T-cell (primary cell): Measurements from ENCODE around the gene BTRC. TPM values are rescaled to one million over a fixed set of nuclear protein-coding genes. Genes with fewer than 3 reads are reported as not detected.

Experiments
- ATAC-seq, 4 experiments: fragments of 200-7000 bp in 3 of 4; fragments of 150-1000 bp in 1 of 4; cut with Tn5 transposase; replicated peaks in 1 of 4; 1 replicate in 3 of 4; 2 replicates in 1 of 4; pipeline ENCODE4 v1.10.0; 2021; ENCODE audit warnings: moderate library complexity in 3 of 4, mild to moderate bottlenecking in 2 of 4, moderate number of reproducible peaks in 1 of 4
- CTCF ChIA-PET, 2 donors: fragments of 300-600 bp; sonication (Branson Sonifier 250); formaldehyde crosslinking; loops; one replicate each; lab custom pipeline; 2022; ENCODE audit warnings: antibody characterized with exemption in 2 of 2; lab: Charles Lee
- POLR2A ChIA-PET, 2 donors: fragments of 300-600 bp; sonication (Branson Sonifier 250); formaldehyde crosslinking; loops; one replicate each; lab custom pipeline; 2022; ENCODE audit warnings: antibody characterized with exemption in 2 of 2; lab: Charles Lee
- DNase-seq, 35 experiments: peaks; one replicate each; pipeline versions ENCODE4 v3.0.0 to v3.0.0-alpha.2; 2013 to 2023
- H3K27ac ChIP-seq: one replicate; pipeline ENCODE4 v1.5.1; 2013; ENCODE audit warnings: low read length
- H3K27me3 ChIP-seq, 2 experiments: replicated peaks in 1 of 2; 1 replicate in 1 of 2; 2 replicates in 1 of 2; pipeline versions ENCODE4 v1.6.1 to v1.7.0; 2013; ENCODE audit warnings: low read length in 1 of 2, mixed read lengths in 1 of 2; ENCODE audit not compliant: control insufficient read depth in 2 of 2, insufficient read depth in 2 of 2; ENCODE audit errors: extremely low read depth in 1 of 2
- H3K36me3 ChIP-seq, 2 donors: 1 replicate in 1 of 2; 2 replicates in 1 of 2; pipeline versions ENCODE4 v1.6.1 to v1.7.0; 2013; ENCODE audit warnings: low read length in 1 of 2; ENCODE audit not compliant: control insufficient read depth in 2 of 2, insufficient read depth in 1 of 2; ENCODE audit errors: extremely low read depth in 1 of 2
- H3K4me1 ChIP-seq, 2 experiments: 1 replicate in 1 of 2; 2 replicates in 1 of 2; pipeline versions ENCODE4 v1.6.1 to v1.7.0; 2013; ENCODE audit warnings: low read length in 2 of 2, mixed read lengths in 1 of 2; ENCODE audit not compliant: insufficient read depth in 2 of 2, control insufficient read depth in 1 of 2; ENCODE audit errors: extremely low read depth in 1 of 2
- H3K4me3 ChIP-seq, 2 donors: 1 replicate in 1 of 2; 2 replicates in 1 of 2; pipeline versions ENCODE4 v1.5.1 to v1.7.0; 2013; ENCODE audit warnings: mild to moderate bottlenecking in 2 of 2, low read length in 1 of 2, moderate library complexity in 1 of 2; ENCODE audit not compliant: control insufficient read depth in 1 of 2; ENCODE audit errors: extremely low read depth in 1 of 2
- H3K9me3 ChIP-seq: 2 replicates; pipeline ENCODE4 v1.7.0; 2013
- H3K27ac Mint-ChIP-seq, 2 donors: one replicate each; pipeline ENCODE4 v1.8.0; 2020 to 2021; ENCODE audit warnings: mild to moderate bottlenecking in 2 of 2, mixed read lengths in 2 of 2
- H3K27me3 Mint-ChIP-seq, 2 donors: one replicate each; pipeline ENCODE4 v1.8.0; 2021 to 2022; ENCODE audit warnings: mixed read lengths in 2 of 2
- H3K36me3 Mint-ChIP-seq: one replicate; pipeline ENCODE4 v1.8.0; 2021; ENCODE audit warnings: mixed read lengths
- H3K4me1 Mint-ChIP-seq, 3 donors: one replicate each; pipeline ENCODE4 v1.8.0; 2020 to 2022; ENCODE audit warnings: mixed read lengths in 3 of 3, mild to moderate bottlenecking in 1 of 3
- H3K4me3 Mint-ChIP-seq, 3 donors: one replicate each; pipeline ENCODE4 v1.8.0; 2020 to 2022; ENCODE audit warnings: mild to moderate bottlenecking in 3 of 3, mixed read lengths in 3 of 3, moderate library complexity in 3 of 3
- H3K9me3 Mint-ChIP-seq, 3 donors: one replicate each; pipeline ENCODE4 v1.8.0; 2020 to 2022; ENCODE audit warnings: mixed read lengths in 3 of 3
- WGBS: methylation state at CpG from one replicate; pipeline ENCODE4 v1.1.5; 2013; ENCODE audit warnings: missing lambda C conversion rate; ENCODE audit not compliant: insufficient coverage; 5-methylcytosine and 5-hydroxymethylcytosine counted together
- total RNA-seq, 35 experiments: library from RNA in 6 of 35; stranded (reverse) in 6 of 35; fragments of 120-200 nt in 1 of 35; gene quantifications; one replicate each; pipeline versions ENCODE4 v1.2.1 to v1.2.4 and lab custom pipeline; 2013 to 2026

BTRC gene
- total RNA-seq, 5 donors from 2014 or later (not counting 1 experiment from before 2014, with no cell fraction given), result 15.7 to 23.2 (median 17.3) TPM

DNA sequence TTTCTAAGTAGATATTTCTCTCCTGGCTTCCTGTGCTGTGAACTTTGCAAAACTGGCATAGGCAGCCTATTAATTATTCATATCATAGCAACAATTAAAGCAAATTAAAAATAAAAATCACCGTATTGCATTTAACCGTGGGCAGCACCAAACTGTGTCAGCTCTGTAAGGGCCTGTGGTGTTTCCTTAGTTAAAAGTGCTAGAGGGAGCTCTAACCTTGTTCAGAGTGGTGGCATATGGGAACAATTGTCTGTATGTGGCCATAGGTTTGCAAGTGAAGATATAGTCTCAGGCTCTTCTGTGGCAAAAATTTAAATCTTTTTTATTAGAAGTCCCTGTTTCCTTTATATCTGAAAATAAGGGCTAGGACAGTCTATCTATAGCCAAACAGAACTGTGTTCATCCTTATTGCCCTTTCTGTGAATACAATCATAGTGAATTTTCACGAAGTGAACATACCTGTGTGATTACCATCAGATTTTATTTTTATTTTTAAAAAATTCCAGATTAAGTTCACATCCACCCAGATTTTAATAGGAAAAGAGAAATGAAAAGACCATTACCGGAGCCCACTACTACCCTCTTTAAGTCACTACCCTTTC, 141.5 kb downstream of the BTRC start:
- H3K4me3 ChIP-seq, result no peak overlapping the region
- ATAC-seq (no peak), DNase-seq (no peak)
- no CpG with 5 or more reads among the region's 4 CpGs for WGBS
- H3K4me1 ChIP-seq, result no peaks in the 10 kb centered on the region
- no peaks in the 10 kb centered on the region for H3K27me3 ChIP-seq
- H3K9me3 ChIP-seq, result no peaks in the 10 kb centered on the region
- CTCF ChIA-PET, result no interaction called here
- Mint-ChIP-seq H3K4me3 (no peak overlapping the region), H3K36me3 (peaks cover 12% of the 10 kb centered on the region), H3K27ac (no peak overlapping the region), H3K27me3 (no peaks in the 10 kb centered on the region), H3K9me3 (no peaks in the 10 kb centered on the region), H3K4me1 (peaks cover 0 to 7% (median 5%) of the 10 kb centered on the region in 3 donors)
- H3K36me3 ChIP-seq, result no peaks in the 10 kb centered on the region
- POLR2A ChIA-PET, result no interaction called here
- no peak overlapping the region for H3K27ac ChIP-seq

DNA sequence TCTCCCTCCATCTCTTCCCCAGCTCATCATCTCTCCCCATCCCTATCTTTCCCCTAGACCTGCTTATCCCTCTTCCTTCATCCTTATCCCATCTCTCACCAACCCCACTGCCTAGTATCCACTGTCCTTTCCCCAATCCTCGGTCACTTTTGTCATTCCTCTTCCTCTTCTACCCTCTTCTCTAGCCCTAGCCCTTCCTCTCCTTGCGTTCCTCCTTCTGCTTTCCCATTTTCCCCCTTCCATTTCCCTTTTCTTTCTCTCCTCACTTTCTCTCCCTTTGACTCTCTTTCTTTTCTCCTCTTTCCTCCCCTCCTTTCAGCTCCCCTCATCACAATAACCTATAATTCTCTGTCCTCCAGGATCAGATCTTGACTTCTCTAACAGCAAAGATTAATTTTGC, 150.5 kb downstream of the BTRC start:
- H3K4me3 Mint-ChIP-seq, result no peak overlapping the region
- Histone ChIP-seq H3K27ac (no peak overlapping the region), H3K27me3 (no peaks in the 10 kb centered on the region), H3K4me3 (no peak overlapping the region), H3K4me1 (no peaks in the 10 kb centered on the region), H3K36me3 (no peaks in the 10 kb centered on the region), H3K9me3 (no peaks in the 10 kb centered on the region)
- CTCF ChIA-PET, result interaction anchor here in 1 of 2 donors (0.6 kb wide), 1 partner anchor 52 kb away, joined by 3 read pairs; no protein-coding TSS in a partner anchor
- no peaks in the 10 kb centered on the region for H3K4me1 Mint-ChIP-seq
- ATAC-seq (no peak), DNase-seq (no peak)
- POLR2A ChIA-PET, result interaction anchor here in 1 of 2 donors (0.6 kb wide), 1 partner anchor 37 kb away, joined by 4 read pairs; no protein-coding TSS in a partner anchor
- no peak overlapping the region for H3K27ac Mint-ChIP-seq
- H3K27me3 Mint-ChIP-seq, result no peaks in the 10 kb centered on the region
- WGBS, result 67% methylated on average over 1 of the region's 2 CpGs
- H3K36me3 Mint-ChIP-seq, result peaks cover 2% of the 10 kb centered on the region
- no peaks in the 10 kb centered on the region for H3K9me3 Mint-ChIP-seq

DNA sequence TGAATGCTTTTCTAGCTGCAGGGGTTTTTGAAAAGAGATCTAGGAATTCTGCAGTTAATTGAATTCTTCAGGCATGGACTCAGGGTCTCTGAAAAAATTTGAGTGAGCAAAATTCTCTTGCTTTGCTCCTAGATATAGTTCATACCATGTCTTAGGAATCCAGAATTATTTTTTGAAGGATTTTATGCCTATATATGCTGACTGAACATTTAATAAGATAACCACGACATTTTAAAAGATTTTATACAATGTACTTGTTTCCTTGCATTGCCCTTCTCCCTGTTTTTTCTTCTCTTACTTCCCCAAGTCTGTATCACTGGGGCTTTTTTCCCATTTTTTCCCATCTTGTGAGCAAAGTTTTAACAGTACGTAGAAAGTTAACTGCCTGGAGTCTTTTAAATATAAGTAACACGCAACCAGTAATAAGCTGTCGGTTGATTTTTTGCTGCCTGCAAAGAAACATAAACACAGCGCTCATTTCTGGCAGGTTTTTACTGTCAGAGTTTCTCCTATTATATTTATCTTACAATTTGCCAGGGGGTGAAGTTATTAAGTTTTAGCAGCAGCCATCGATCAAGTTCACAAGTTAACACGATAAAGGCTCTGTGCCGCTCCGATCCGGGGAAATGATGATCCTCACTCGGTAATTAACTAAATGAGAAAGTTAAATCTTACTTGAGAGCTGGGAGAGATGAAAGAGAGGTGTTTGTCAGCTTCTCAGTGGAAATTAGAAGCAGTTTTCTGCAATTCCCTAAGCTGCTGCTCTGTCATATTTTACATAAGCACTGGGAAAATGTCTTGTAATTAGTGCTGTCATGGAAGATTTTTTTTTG, 153.1 kb downstream of the BTRC start:
- ATAC-seq (no peak), DNase-seq (no peak)
- peaks cover 10% of the 10 kb centered on the region for H3K36me3 Mint-ChIP-seq
- Histone ChIP-seq H3K36me3 (no peaks in the 10 kb centered on the region), H3K9me3 (no peaks in the 10 kb centered on the region), H3K4me1 (no peaks in the 10 kb centered on the region), H3K4me3 (no peak overlapping the region), H3K27me3 (no peaks in the 10 kb centered on the region), H3K27ac (no peak overlapping the region)
- H3K27ac Mint-ChIP-seq, result no peak overlapping the region
- 100% methylated on average over 1 of the region's 11 CpGs for WGBS
- ChIA-PET POLR2A (no interaction called here), CTCF (no interaction called here)
- H3K27me3 Mint-ChIP-seq, result no peaks in the 10 kb centered on the region
- H3K4me3 Mint-ChIP-seq, result no peak overlapping the region
- no peaks in the 10 kb centered on the region for H3K9me3 Mint-ChIP-seq
- H3K4me1 Mint-ChIP-seq, result no peaks in the 10 kb centered on the region

DNA sequence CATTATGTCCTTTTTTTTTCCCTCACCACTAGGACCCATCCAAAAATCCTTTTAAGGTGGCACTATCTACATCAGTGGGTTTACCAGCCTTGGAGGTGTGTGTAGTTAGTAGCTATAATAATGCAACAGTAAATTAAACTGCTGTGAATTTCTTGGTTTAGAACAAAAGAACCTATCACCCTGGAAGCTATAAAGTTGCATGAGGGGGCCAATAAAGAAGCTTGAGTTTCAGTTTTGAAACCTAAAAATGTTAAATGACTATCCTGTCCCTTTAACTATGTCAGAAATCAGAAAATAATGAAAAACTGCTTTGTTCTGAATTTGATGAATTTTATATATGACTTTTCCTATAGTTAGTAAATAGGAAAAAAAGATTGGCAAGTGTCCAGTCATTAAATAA, 153.9 kb downstream of the BTRC start:
- ChIA-PET CTCF (no interaction called here), POLR2A (no interaction called here)
- no peak for ATAC-seq
- Histone ChIP-seq H3K36me3 (no peaks in the 10 kb centered on the region), H3K27me3 (no peaks in the 10 kb centered on the region), H3K9me3 (no peaks in the 10 kb centered on the region), H3K4me3 (no peak overlapping the region), H3K4me1 (no peaks in the 10 kb centered on the region), H3K27ac (no peak overlapping the region)
- Mint-ChIP-seq H3K4me1 (no peaks in the 10 kb centered on the region), H3K27ac (no peak overlapping the region), H3K9me3 (no peaks in the 10 kb centered on the region), H3K4me3 (no peak overlapping the region), H3K27me3 (no peaks in the 10 kb centered on the region), H3K36me3 (peaks cover 14% of the 10 kb centered on the region)
- no peak for DNase-seq

DNA sequence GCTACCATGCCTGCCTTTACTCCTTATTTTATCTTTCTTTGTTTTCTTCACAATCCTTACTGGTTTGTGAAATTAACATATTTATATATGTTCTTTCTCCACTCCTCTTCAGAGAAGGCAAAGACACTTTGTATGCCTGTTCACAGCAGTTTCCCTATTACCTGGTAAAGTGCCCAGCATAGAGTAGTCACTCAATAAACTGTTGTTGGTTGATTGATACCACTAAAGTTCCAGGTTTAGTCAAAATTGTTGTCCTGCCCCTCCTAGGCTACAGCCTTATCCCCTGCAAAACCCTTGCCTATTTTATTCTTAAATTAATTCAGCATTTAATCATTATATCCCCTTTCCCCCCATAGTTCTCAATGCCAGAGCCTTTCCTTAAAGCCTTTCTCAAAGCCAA, 158.0 kb downstream of the BTRC start:
- peaks cover 20% of the 10 kb centered on the region for H3K36me3 Mint-ChIP-seq
- H3K4me3 Mint-ChIP-seq, result no peak overlapping the region
- ChIA-PET CTCF (no interaction called here), POLR2A (interaction anchor here in 1 of 2 donors (0.6 kb wide), 1 partner anchor 263 kb away, joined by 3 read pairs; no protein-coding TSS in a partner anchor)
- ATAC-seq, result no peak
- H3K9me3 ChIP-seq, result no peaks in the 10 kb centered on the region
- H3K27me3 ChIP-seq, result no peaks in the 10 kb centered on the region
- H3K4me3 ChIP-seq, result no peak overlapping the region
- no peaks in the 10 kb centered on the region for H3K9me3 Mint-ChIP-seq
- H3K36me3 ChIP-seq, result no peaks in the 10 kb centered on the region
- no peaks in the 10 kb centered on the region for H3K27me3 Mint-ChIP-seq
- no peaks in the 10 kb centered on the region for H3K4me1 ChIP-seq
- DNase-seq, result no peak
- no peaks in the 10 kb centered on the region for H3K4me1 Mint-ChIP-seq
- no peak overlapping the region for H3K27ac Mint-ChIP-seq
- no peak overlapping the region for H3K27ac ChIP-seq

DNA sequence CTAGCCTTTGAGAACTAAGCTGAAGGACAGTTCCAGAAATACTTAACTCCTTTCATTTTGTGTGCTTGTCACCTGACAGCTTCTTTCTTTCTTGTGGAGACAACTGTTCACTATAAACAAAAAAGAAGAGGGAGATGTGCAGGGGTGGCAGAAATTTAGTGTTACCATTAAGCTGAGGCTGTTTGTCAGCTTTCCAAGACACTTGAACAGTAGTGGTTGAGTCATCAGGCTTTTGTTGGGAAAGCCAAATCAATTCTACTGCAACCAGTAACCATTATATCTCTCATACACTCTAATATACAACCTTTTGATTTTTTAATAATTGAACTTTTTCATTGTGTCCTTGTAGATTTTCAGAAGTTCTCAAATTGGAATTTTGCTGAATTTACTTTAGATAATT, 158.8 kb downstream of the BTRC start:
- Histone ChIP-seq H3K36me3 (no peaks in the 10 kb centered on the region), H3K27ac (no peak overlapping the region), H3K4me3 (no peak overlapping the region), H3K9me3 (no peaks in the 10 kb centered on the region), H3K4me1 (no peaks in the 10 kb centered on the region), H3K27me3 (no peaks in the 10 kb centered on the region)
- DNase-seq (no peak), ATAC-seq (no peak)
- no peaks in the 10 kb centered on the region for H3K27me3 Mint-ChIP-seq
- ChIA-PET CTCF (no interaction called here), POLR2A (no interaction called here)
- H3K9me3 Mint-ChIP-seq, result no peaks in the 10 kb centered on the region
- no peak overlapping the region for H3K27ac Mint-ChIP-seq
- H3K4me1 Mint-ChIP-seq, result no peaks in the 10 kb centered on the region
- no peak overlapping the region for H3K4me3 Mint-ChIP-seq
- peaks cover 20% of the 10 kb centered on the region for H3K36me3 Mint-ChIP-seq
